ENCODE measurements around the gene COL21A1.
"Not testable (repeated sequence)": the region's sequence is repeated elsewhere in the genome, so short reads cannot be mapped to it uniquely, and the experiment has no call there.

The COL21A1 gene

DNA sequence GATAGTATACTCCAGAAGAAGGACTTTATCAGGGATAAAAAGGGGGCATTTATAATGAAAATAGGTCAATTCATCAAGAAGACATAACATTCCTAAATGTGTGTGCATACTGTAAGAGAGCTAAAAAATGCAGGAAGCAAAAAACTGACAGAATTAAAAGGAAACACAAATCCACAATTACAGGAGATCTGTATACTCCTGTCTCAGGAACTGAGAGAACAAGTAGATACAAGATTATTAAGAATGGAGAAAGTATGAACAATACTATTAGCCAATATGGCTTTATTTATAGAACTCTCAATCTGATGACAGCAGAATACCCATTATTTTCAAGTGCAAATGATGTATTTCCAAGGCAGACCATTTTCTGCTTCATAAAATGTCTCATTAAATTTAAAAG is 204.3 kb downstream of the COL21A1 start:
- DNase-seq: no peak

GRCh38 chr6:56041591-56041990 is 205.8 kb downstream of the COL21A1 start:
- no peak for DNase-seq

DNA sequence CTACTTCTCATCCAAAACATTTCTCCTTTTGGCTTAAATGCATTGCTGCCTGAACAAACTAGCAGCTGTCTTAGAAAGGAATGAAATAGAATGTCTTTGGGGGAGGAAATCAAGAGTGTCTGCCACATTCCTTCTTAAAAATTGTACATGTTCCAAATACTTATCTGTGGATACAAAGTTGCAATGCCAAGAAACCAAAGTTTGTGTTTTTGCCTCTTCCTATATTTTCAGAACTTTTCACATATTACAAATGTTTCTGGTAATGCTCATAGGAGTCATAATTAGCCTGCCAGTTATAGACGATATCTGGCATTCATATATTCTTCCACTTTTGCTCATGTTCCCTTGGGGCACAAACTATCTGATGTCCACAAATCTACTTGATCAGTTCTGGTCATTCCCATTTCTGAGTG is 206.5 kb downstream of the COL21A1 start:
- DNase-seq: no peak

- no peak for DNase-seq
Measured at GRCh38 chr6:56040223-56040622, 207.2 kb downstream of the COL21A1 start.

GRCh38 chr6:56038764-56039163 is 208.6 kb downstream of the COL21A1 start:
- DNase-seq: no peak

GRCh38 chr6:56037601-56038000 is 209.8 kb downstream of the COL21A1 start:
- DNase-seq: no peak

GRCh38 chr6:56036916-56037600 is 210.3 kb downstream of the COL21A1 start:
- DNase-seq: no peak

- no peak for DNase-seq
Measured at GRCh38 chr6:56033401-56033800, 214.0 kb downstream of the COL21A1 start.

GRCh38 chr6:56032715-56033260 is 214.6 kb downstream of the COL21A1 start:
- no peak for DNase-seq

DNA sequence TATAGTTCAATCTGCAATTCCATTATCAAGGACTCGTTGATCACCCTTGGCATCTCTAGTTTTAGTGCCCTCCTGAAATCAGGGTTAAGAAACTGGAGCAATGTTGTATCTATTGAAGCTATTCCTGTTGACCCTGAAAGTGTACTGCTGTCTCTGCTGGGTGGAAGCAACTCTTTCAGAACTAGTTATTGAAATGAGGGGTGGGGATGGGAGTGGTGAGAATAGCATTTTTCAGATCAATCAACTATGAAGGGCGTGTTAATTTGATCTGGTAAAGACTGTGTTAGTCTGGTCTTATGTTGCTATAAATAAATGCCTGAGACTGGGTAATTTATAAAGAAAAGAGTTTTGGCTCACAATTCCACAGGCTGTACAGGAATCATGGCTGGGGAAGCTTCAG is 219.5 kb downstream of the COL21A1 start:
- DNase-seq: no peak

DNA sequence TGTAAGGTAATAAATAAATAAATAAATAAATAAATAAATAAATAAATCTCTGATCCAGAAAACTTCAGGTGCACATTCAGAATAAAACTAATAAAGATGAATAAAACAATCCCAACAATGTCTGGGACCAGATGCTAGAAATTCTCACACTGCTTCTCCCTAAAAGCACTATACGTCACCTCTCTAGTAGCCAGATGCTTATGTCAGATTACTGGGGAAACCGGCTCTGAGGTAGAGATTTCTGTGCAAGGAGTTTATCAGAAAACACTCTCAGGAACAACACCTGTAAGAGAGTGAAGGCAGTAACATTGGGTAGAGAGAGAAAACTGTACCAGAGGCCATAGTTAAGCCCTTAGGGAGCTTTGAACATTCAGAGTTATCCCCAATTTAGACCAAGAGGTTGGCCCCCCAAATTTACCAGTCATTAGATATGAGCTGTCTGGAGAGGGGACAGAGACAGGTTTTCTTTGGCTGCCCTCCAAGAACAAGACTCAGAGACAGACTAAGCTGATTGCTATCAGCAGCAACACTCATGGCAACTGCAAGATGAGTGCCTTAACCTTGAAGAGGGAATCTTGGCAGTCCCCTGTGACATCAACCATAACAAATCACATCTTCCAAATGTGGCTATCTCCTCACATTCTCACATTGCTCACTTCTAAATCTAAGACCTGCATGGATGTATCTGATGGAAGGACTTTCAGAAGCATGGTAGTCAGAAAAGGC is 220.8 kb downstream of the COL21A1 start:
- no peak for DNase-seq

DNA sequence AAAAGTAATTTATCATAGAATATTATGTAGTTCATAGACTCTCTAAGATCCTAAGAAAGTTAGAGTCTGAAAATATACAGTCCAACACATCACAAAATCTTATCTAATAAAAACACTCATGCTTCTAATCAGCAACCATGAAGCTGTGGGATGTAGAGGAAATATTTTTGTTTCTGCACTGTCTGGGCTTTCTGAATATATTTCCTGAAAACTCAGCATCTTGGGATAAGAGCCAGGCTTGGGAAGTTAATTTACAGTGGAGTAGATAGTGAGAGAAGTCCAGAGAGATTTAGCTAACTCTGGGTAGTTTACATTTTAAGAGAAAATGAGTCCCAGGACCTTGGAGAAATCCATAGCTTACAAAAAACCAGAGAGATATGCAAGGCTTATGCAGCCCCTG is 221.6 kb downstream of the COL21A1 start:
- DNase-seq: no peak

GRCh38 chr6:56024931-56025330 is 222.4 kb downstream of the COL21A1 start:
- DNase-seq: no peak

DNA sequence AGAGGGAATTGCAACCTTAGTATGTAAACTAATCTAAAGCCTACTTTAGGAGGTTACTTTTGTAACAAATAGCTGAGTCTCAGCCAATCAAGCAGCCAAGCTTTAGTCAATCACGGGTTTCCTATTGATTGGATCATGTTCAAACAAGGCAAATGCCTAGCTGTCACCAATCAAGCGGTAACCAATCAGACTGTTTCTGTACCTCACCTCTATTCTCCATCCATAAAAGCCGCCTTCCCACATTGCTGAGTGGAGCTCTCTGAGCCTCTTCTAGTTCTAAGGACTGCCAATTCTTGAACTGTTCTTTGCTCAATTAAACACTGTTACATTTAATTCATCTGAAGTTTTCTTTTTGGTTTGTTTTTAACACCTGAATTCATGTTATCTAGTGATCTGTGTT is 223.6 kb downstream of the COL21A1 start:
- no peak for DNase-seq

DNA sequence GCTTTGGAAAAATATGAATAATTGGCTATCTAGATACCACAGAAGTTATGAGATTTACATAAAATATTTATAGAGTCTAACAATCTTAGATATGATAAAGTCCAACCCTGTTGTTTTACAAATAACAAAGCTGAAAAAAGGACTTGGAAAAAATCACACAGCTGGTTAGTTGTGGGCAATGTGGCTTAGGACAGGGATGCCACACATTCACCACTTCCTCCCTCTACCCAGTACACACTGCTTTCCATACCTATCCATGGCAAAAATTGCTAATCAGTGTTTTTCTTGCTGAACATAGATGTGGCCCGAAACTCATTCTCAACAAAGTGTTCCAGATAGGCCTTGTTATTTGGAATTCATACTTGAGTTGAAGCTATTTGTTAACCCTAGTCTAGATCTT is 224.7 kb downstream of the COL21A1 start:
- DNase-seq: no peak

DNA sequence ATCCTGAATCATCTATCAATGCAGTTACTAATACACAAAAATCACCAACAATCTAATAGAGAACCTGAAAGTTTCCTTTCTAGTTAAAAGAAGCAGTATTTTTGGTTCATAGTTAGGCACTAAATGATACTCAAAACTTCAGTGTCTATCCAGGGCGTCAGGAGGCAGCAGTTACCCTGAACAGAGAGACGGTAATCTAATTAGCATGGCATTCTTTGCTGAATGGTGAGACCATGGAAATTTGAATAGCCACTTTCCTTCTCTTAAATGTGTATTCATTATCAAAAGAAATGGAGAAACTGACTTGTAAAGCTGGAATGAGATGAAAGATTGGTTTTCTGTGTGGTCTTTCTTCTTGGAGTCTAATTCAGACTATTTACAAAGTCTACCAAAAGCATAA is 225.4 kb downstream of the COL21A1 start:
- DNase-seq: no peak

DNA sequence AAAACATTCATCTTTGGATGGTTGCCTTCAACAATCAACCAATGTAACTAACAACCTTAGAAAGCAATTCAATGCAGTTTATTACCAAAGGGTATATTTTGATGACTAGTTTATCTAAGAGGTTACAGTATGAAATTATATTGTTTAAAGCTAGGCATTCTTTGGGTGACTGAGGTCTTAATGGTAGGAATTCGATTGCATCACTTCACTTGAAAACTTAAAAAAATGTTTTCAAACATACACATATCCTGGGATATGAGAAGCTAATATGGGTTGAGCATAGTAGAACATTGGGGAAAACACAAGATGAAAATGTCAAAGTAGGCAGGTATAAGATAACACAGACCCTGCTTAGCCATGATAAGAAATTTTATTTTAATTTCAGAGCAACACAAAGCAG is 227.4 kb downstream of the COL21A1 start:
- no peak for DNase-seq

GRCh38 chr6:56017198-56017597 is 230.2 kb downstream of the COL21A1 start:
- DNase-seq: no peak

- DNase-seq: not testable (repeated sequence)
Measured at GRCh38 chr6:56014039-56014438, 233.3 kb downstream of the COL21A1 start.

GRCh38 chr6:56009636-56010035 is 237.7 kb downstream of the COL21A1 start:
- DNase-seq: no peak

Data from GOT3 (cell line).